ENCODE measurements around the gene EHD2. TPM values are rescaled to one million over a fixed set of nuclear protein-coding genes. Genes with fewer than 3 reads are reported as not detected.
A peak's percentile ranks its signal among the peaks of the same experiment; 100 is the strongest.

The EHD2 gene
- total and polyA plus RNA-seq, 2 of the 13 experiments (the other 11 are each of a cell fraction or from before 2014, with no cell fraction given) = 0.09 to 0.28 TPM

- peak; percentile 64 for TF ChIP-seq HNRNPLL (IDR thresholded peaks at IDR 0.05; ENCODE audit: low read depth, low read length, poor library complexity, severe bottlenecking)
- no peak for TF ChIP-seq HOXA7 (CRISPR knock-in tag; IDR thresholded peaks at IDR 0.05)
- peak; percentile 50; the same call in 1 of the 2 replicates for TF ChIP-seq ZNF136 (CRISPR knock-in tag; IDR thresholded peaks at IDR 0.05; ENCODE audit: low read depth)
- TF ChIP-seq ZNF367 (CRISPR knock-in tag; IDR thresholded peaks at IDR 0.05; ENCODE audit: borderline replicate concordance) = no peak
- peak; percentile 56; the same call in 1 of the 2 replicates for TF ChIP-seq ZMYM3 (CRISPR knock-in tag; IDR thresholded peaks at IDR 0.05)
- no peak for TF ChIP-seq PRDM4 (CRISPR knock-in tag; IDR thresholded peaks at IDR 0.05; ENCODE audit: borderline replicate concordance)
- TF ChIP-seq MAF1 (CRISPR knock-in tag; IDR thresholded peaks at IDR 0.05; ENCODE audit: borderline replicate concordance) = peak; percentile 39; the same call in 1 of the 2 replicates
- no peak for TF ChIP-seq U2AF2 (IDR thresholded peaks at IDR 0.05; ENCODE audit: low read depth, low read length)
- no peak; the same call in 1 of the 2 replicates for TF ChIP-seq PLSCR1 (CRISPR knock-in tag; IDR thresholded peaks at IDR 0.05; ENCODE audit: borderline replicate concordance)
- TF ChIP-seq CREBL2 (CRISPR knock-in tag; IDR thresholded peaks at IDR 0.05; ENCODE audit: borderline replicate concordance) = peak; percentile 86; the same call in 1 of the 2 replicates
- TF ChIP-seq SNAPC4 (CRISPR knock-in tag; IDR thresholded peaks at IDR 0.05) = no peak
- TF ChIP-seq HDAC2 (CRISPR knock-in tag; IDR thresholded peaks at IDR 0.05) = no peak
- TF ChIP-seq MIER2 (CRISPR knock-in tag; IDR thresholded peaks at IDR 0.05) = peak; percentile 83; the same call in 1 of the 2 replicates
- TF ChIP-seq ZFY (CRISPR knock-in tag; IDR thresholded peaks at IDR 0.05) = peak; percentile 60
- no peak for TF ChIP-seq ZNF615 (CRISPR knock-in tag; IDR thresholded peaks at IDR 0.05; ENCODE audit: borderline replicate concordance)
- no peak for TF ChIP-seq NR2F6 (IDR thresholded peaks at IDR 0.05)
- TF ChIP-seq NR2F6 (CRISPR knock-in tag; IDR thresholded peaks at IDR 0.05) = peak; percentile 24; the same call in 1 of the 2 replicates
- no peak for TF ChIP-seq THAP8 (CRISPR knock-in tag; IDR thresholded peaks at IDR 0.05; ENCODE audit: borderline replicate concordance)
- TF ChIP-seq ZNF331 (CRISPR knock-in tag; IDR thresholded peaks at IDR 0.05) = peak; percentile 54; the same call in 1 of the 2 replicates
- no peak for TF ChIP-seq NR2F1 (CRISPR knock-in tag; IDR thresholded peaks at IDR 0.05)
These were observed 32.0 kb downstream of the EHD2 start, which contains the start of gene NOP53 (continued) for GRCh38 chr19:47745010-47745901.

All from HepG2 (cell line).